WERI-Rb-1 (cell line): ENCODE results near the gene FOSL1.
A peak's percentile ranks its signal among the peaks of the same experiment; 100 is the strongest.

Experiments
- DNase-seq: peaks from one replicate; pipeline ENCODE4 v3.0.0-alpha.2; 2020
- H3K27ac ChIP-seq: fragments of 250-450 bp; sonication (Bioruptor Pico); 2 replicates; pipeline ENCODE4 v1.5.1; 2020; ENCODE audit warnings: mild to moderate bottlenecking, moderate library complexity
- H3K27me3 ChIP-seq: fragments of 250-450 bp; sonication (Bioruptor Pico); 2 replicates; pipeline ENCODE4 v1.5.1; 2021; ENCODE audit warnings: mild to moderate bottlenecking, low read depth, moderate library complexity; ENCODE audit not compliant: insufficient read depth, severe bottlenecking
- H3K36me3 ChIP-seq: fragments of 250-450 bp; sonication (Bioruptor Pico); 2 replicates; pipeline ENCODE4 v1.5.1; 2020; ENCODE audit warnings: mild to moderate bottlenecking, moderate library complexity
- H3K4me3 ChIP-seq: 2 replicates; pipeline ENCODE4 v1.5.1; 2011; ENCODE audit warnings: low read depth, mild to moderate bottlenecking, control low read depth, low read length
- H3K9me3 ChIP-seq: fragments of 250-450 bp; sonication (Bioruptor Pico); 2 replicates; pipeline ENCODE4 v1.5.1; 2021; ENCODE audit warnings: mild to moderate bottlenecking, moderate library complexity; ENCODE audit not compliant: severe bottlenecking
- TF ChIP-seq, protein P1 (sequence below): IDR thresholded peaks from 2 replicates; pipeline ENCODE4 v1.5.1; 2011; ENCODE audit warnings: low read depth, mild to moderate bottlenecking, control low read depth, inconsistent platforms, low read length

Gene FOSL1

GRCh38 chr11:65925397-65925796 lies 25.2 kb upstream of the FOSL1 start:
- TF ChIP-seq, protein P1, sequence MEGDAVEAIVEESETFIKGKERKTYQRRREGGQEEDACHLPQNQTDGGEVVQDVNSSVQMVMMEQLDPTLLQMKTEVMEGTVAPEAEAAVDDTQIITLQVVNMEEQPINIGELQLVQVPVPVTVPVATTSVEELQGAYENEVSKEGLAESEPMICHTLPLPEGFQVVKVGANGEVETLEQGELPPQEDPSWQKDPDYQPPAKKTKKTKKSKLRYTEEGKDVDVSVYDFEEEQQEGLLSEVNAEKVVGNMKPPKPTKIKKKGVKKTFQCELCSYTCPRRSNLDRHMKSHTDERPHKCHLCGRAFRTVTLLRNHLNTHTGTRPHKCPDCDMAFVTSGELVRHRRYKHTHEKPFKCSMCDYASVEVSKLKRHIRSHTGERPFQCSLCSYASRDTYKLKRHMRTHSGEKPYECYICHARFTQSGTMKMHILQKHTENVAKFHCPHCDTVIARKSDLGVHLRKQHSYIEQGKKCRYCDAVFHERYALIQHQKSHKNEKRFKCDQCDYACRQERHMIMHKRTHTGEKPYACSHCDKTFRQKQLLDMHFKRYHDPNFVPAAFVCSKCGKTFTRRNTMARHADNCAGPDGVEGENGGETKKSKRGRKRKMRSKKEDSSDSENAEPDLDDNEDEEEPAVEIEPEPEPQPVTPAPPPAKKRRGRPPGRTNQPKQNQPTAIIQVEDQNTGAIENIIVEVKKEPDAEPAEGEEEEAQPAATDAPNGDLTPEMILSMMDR = no peak

GRCh38 chr11:65922565-65922964 lies 22.4 kb upstream of the FOSL1 start:
- H3K36me3 ChIP-seq = peaks cover 17% of the 10 kb centered on the region

More at GRCh38 chr11:65925397-65925796, 25.2 kb upstream of the FOSL1 start:
- Histone ChIP-seq H3K9me3 (no peaks in the 10 kb centered on the region), H3K36me3 (peaks cover 17% of the 10 kb centered on the region), H3K27me3 (no peaks in the 10 kb centered on the region), H3K27ac (no peak overlapping the region), H3K4me3 (no peak overlapping the region)
- no peak for DNase-seq

GRCh38 chr11:65921876-65922275 lies 21.7 kb upstream of the FOSL1 start:
- peaks cover 17% of the 10 kb centered on the region for H3K36me3 ChIP-seq
- no peak for DNase-seq
- H3K27ac ChIP-seq = no peak overlapping the region
- H3K27me3 ChIP-seq = no peaks in the 10 kb centered on the region
- TF ChIP-seq, protein P1 = no peak
- H3K4me3 ChIP-seq = no peak overlapping the region
- no peaks in the 10 kb centered on the region for H3K9me3 ChIP-seq

More at GRCh38 chr11:65922565-65922964, 22.4 kb upstream of the FOSL1 start:
- no peak for DNase-seq
- Histone ChIP-seq H3K27me3 (no peaks in the 10 kb centered on the region), H3K9me3 (no peaks in the 10 kb centered on the region), H3K4me3 (no peak overlapping the region), H3K27ac (no peak overlapping the region)
- TF ChIP-seq, protein P1 = no peak

DNA sequence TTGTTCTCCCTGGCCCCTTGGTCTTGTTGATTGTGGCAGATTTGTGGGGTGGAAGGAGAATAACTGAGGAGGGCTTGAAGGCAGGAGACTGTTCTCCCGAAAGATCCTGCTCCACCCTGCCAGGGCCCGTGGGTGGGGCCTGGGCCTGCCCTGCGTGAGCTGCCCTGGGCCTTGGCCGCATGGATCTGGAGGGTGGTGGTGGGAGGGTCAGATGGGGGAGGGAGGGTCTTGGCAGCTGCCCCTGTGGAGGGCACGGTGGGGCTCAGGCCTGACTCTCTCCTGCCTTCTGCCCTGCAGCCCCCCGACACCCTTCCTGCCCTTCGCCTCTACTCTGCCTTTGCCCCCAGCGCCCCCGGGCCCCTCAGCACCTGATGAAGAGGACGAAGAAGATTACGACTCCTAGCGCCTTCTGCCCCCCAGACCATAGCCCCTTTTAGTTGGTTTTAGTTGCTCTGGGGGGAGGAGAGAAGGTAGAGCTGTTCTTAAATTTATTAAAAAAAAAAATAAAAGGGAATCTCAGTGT lies 20.9 kb upstream of the FOSL1 start:
- Histone ChIP-seq H3K36me3 (peaks cover 17% of the 10 kb centered on the region), H3K27ac (no peak overlapping the region), H3K4me3 (no peak overlapping the region), H3K27me3 (no peaks in the 10 kb centered on the region), H3K9me3 (no peaks in the 10 kb centered on the region)
- no peak for DNase-seq
- TF ChIP-seq, protein P1 = no peak

- no peak overlapping the region for H3K27ac ChIP-seq
- H3K27me3 ChIP-seq = no peaks in the 10 kb centered on the region
- H3K9me3 ChIP-seq = no peaks in the 10 kb centered on the region
- TF ChIP-seq, protein P1 = no peak
- DNase-seq = no peak
- peaks cover 17% of the 10 kb centered on the region for H3K36me3 ChIP-seq
- peak overlapping the region; percentile 56 for H3K4me3 ChIP-seq
Observed at GRCh38 chr11:65920372-65920802, 20.2 kb upstream of the FOSL1 start.
